ENCODE measurements around the gene WWOX. TPM values are rescaled to one million over a fixed set of nuclear protein-coding genes. Genes with fewer than 3 reads are reported as not detected.

The WWOX gene
- total RNA-seq, 2 experiments from 2014 or later, result 15.9 to 18.1 TPM

DNA sequence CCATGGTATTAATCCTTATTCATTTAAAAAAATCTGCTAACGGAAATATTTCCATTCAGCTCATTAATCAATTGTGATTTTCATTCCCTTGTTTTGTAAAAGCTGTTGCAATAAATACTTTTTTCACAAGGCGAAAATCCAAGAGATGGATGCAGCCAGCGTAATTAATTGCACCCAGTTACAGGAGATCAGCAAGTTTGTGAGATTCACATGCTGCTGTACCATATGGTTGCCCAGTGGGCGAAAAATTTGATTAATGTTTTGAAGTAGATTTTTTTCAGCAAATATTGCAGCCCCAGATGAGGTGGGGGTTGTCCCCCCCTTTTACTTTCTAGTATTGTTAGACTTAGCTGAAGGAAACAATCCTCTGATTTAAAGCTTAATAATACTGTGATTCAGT lies 186.6 kb downstream of the WWOX start:
- CTCF ChIA-PET, result no interaction called here
- POLR2A ChIA-PET, result no interaction called here

- POLR2A ChIA-PET, result no interaction called here
- CTCF ChIA-PET, result no interaction called here
Measured at GRCh38 chr16:78288888-78289287, 189.4 kb downstream of the WWOX start.

DNA sequence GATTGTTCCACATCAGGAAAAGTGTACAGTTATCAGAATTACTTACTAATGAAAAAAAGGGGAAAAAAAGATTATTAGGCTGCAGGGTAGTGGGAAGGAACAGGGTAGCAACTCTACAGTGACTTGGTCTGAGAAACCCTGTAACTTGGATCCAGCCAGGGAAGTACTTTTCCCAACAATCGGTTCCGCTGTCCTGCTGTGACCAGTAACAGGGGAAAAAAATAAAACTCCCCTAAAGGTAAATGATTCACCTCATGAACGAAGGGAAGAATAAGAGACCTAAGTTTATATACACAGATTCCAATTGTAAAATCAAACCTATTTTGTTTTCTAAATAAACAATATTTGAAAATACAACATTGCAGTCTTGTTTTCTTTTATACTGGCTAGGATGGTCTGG lies 189.9 kb downstream of the WWOX start:
- CTCF ChIA-PET, result no interaction called here

GRCh38 chr16:78289844-78290277 lies 190.4 kb downstream of the WWOX start:
- CTCF ChIA-PET, result no interaction called here

More for the DNA sequence above, 189.9 kb downstream of the WWOX start:
- POLR2A ChIA-PET, result no interaction called here

GRCh38 chr16:78290395-78290794 lies 190.9 kb downstream of the WWOX start:
- ChIA-PET CTCF (no interaction called here), POLR2A (no interaction called here)

More at GRCh38 chr16:78289844-78290277, 190.4 kb downstream of the WWOX start:
- POLR2A ChIA-PET, result no interaction called here

GRCh38 chr16:78290872-78291591 lies 191.6 kb downstream of the WWOX start:
- POLR2A ChIA-PET, result no interaction called here
- CTCF ChIA-PET, result no interaction called here

DNA sequence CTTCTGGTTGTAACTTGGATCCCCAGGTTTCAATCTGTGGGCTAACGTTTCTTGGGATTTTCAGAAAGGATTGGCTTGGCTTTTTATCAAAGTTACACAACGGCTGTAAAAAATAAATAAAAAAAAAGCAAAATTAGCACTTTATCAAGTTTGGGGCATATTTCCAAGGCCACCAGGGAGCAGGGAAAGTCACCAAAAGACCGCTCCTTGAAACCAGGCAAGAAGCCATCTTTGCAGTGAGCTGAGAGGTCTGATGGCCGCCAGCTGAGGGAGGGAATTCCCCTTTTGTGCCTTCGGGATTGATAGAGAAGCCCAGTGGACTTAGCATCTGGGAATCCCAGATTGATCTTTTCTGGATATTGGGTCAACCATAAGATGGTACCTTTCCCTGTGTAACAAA lies 192.2 kb downstream of the WWOX start:
- ChIA-PET CTCF (no interaction called here), POLR2A (no interaction called here)

DNA sequence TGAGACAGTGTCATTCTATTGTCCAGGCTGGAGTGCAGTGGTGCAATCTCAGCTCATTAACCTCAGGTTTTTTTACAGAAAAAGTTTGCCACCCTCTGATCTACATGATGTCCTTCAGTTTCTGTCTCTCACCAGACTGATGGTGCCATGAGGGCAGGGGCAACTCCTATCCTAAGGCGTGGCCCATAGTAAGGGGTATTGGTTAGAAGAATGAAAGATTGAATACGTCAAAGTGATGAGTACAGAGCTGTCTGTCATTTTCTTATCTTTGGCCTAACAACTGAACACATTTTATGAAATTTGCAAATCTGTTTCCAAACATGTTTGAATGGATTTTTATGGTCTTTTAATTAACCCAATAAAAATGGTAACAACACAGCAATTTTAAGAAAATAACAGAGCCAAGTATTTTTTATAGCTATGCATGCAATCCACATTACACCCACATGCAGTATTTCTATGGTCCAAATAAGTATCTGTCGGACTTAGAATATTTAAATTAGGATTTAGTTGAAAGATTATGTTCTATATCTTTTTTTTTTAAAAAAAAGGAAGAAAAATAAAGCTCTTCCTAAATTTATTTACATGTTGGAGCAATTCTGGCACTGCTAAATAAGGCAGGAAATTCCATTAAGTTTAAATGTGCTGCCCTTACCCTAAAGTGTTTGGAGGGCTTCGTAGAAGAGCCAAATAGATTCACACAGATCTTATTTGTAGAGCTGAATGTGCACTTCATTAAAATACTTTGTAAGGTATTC lies 192.8 kb downstream of the WWOX start:
- POLR2A ChIA-PET, result no interaction called here
- CTCF ChIA-PET, result no interaction called here

GRCh38 chr16:78292844-78293380 lies 193.5 kb downstream of the WWOX start:
- POLR2A ChIA-PET, result no interaction called here
- CTCF ChIA-PET, result no interaction called here

DNA sequence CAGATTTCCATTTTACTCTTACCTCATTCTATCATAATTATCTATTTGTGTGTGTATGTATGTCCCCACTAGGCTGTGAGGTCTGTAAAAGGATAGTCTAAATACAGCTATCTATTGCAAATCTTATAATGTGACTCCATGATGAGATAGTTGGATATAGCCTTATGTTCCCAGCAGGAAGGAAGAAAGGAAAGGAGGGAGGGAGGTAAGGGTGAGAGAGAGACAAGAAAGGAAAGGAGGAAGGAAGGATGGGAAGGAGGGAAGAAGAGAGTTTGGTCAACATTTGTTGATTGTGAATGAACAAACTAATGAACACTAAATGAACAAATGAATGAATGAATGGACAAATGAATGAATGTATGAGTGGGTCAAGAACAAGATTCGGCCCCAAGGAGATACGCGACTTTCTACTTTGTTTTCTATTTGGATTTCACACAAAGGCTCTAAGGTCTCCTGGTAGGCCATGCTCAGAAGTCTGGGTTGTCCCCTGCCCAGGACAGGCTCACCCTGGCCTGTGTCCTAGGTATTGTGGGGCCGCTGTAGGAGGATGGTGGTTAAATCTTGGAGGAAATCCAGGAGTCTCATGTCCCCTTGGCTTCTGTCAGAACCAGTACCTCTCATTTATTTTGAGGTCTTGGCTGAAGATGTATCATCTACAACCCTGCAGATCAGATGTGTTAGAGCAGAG lies 195.2 kb downstream of the WWOX start:
- CTCF ChIA-PET, result no interaction called here
- POLR2A ChIA-PET, result no interaction called here

GRCh38 chr16:78297066-78297666 lies 197.7 kb downstream of the WWOX start:
- ChIA-PET POLR2A (no interaction called here), CTCF (no interaction called here)

- ChIA-PET CTCF (no interaction called here), POLR2A (interaction anchor here (0.7 kb wide), 1 partner anchor 180 kb away, joined by 3 read pairs; no protein-coding TSS in a partner anchor)
Measured at GRCh38 chr16:78298986-78299385, 199.5 kb downstream of the WWOX start.

DNA sequence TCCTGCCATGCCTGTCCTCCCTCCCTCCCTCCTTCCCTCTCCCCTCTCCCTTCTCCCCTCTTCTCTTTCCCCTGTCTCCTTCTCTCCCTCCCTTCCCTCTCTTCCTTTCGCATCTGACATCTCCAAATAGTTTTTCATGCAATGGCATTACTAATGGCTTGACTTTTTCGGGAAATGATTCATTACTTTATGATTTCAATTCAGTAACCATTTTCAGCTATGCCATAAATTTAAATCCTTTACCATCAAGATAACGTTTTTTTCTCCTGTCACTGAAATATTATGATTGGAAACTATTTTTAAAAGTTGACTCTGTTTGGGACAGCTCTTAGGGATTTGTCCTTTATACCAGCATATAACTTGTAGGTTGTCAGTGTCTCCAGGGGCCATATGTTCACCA lies 201.0 kb downstream of the WWOX start:
- POLR2A ChIA-PET, result no interaction called here
- CTCF ChIA-PET, result no interaction called here

GRCh38 chr16:78303946-78304345 lies 204.5 kb downstream of the WWOX start:
- POLR2A ChIA-PET, result no interaction called here
- CTCF ChIA-PET, result no interaction called here

DNA sequence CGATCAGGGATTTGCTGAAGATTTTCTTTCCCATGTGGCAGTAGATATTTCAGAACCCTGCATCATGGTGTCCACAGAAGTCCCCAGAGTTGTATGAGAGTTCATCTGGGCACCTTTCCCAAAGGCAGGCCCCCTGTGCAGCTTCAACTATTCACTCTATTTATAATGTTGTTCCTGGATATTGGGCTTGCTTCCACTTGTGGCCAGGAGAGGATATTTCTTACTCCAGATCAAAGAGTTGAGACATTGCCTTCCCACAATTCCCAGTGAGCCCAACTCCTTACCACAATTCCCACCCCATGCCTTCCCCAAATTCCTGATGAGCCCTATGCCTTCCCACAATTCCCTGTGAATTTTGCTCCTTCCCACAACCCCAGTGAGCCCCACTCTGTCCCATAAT lies 206.9 kb downstream of the WWOX start:
- CTCF ChIA-PET, result no interaction called here
- POLR2A ChIA-PET, result no interaction called here

DNA sequence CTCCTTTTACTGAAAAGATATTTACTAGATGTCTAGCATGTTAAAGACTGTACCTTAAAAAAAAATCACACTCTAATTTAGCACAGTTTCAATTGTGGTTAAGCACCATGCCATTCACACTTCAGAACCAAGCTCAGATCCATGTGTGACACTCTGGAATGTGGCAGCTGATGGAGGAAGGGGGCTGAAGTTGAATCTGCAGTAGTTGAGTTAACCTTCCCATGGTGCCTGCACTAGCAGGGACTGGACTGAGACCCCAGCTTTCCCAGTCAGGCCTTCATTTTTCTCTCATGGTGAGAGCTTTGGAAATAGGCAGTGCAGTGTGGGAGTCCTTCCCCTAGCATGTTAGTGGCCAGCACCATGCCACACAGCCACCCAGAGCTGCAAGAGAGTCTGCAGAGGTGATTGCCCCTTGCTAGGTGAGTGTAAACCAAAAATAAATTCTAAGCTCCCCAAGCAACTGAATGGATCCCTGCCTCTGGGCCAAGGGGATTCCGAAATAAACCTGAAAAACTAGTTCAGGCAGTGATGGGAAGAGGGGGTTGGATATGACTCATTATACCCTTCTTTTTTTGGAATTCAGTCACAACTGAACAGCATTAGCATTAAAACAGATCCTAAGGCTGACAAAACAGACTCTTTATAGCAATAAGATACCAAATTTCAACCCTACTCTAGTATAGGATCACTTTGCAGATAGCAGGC lies 208.5 kb downstream of the WWOX start:
- CTCF ChIA-PET, result no interaction called here
- POLR2A ChIA-PET, result no interaction called here

DNA sequence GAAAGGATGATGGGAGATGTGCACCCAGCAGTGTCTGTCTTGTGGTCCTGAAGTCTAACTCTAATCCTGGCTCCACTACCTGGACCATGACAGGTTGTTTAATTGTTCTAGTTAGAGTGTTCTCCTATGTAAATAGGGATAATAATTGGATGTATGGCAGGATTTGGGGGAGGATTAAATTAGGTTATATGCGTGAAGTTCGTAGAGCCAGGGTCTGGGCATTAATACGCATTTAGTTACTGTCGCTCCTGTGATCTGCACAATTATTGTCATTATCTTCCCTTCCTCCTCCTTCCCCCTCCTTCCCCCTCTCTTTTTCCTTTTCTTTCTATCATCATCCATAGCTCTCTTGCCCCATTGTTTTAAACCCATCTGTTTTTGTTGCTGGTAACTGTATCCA lies 210.3 kb downstream of the WWOX start:
- CTCF ChIA-PET, result no interaction called here
- POLR2A ChIA-PET, result no interaction called here

- POLR2A ChIA-PET, result no interaction called here
- CTCF ChIA-PET, result no interaction called here
Measured at GRCh38 chr16:78310196-78310595, 210.7 kb downstream of the WWOX start.

GRCh38 chr16:78310990-78311561 lies 211.6 kb downstream of the WWOX start:
- ChIA-PET POLR2A (interaction anchor here (0.5 kb wide), 1 partner anchor 305 kb away, joined by 6 read pairs; no protein-coding TSS in a partner anchor), CTCF (no interaction called here)

- CTCF ChIA-PET, result no interaction called here
- POLR2A ChIA-PET, result no interaction called here
Measured at GRCh38 chr16:78311831-78312230, 212.4 kb downstream of the WWOX start.
